ENCODE results near the gene PRUNE1. TPM values are rescaled to one million over a fixed set of nuclear protein-coding genes. Genes with fewer than 3 reads are reported as not detected.
A peak's percentile ranks its signal among the peaks of the same experiment; 100 is the strongest.

Gene PRUNE1
- polyA plus RNA-seq, 3 donors: 41.9 to 45.8 (median 43.7) TPM

GRCh38 chr1:151002051-151002450, 6.2 kb upstream of the PRUNE1 start:
- no peak for DNase-seq

- DNase-seq: no peak
Measured at GRCh38 chr1:151002611-151003010, 5.6 kb upstream of the PRUNE1 start.

GRCh38 chr1:151003180-151003579, 5.1 kb upstream of the PRUNE1 start:
- no peak for DNase-seq

GRCh38 chr1:151005729-151006319, 2.4 kb upstream of the PRUNE1 start:
- DNase-seq: no peak

- peak; percentile 87 for DNase-seq
Measured at GRCh38 chr1:151006327-151007052, 1.8 kb upstream of the PRUNE1 start, which contains the start of gene MINDY1. TSS of gene MINDY1 (minus strand) at chr1:151006902. CDS start at chr1:151002617, 4,285 bp downstream.

- no peak for DNase-seq
Measured at GRCh38 chr1:151007853-151008243, 401 bp upstream of the PRUNE1 start.

- no peak for DNase-seq
Measured at GRCh38 chr1:151009206-151009587, 948 bp downstream of the PRUNE1 start.

- no peak for DNase-seq
Measured at GRCh38 chr1:151009674-151010345, 1.6 kb downstream of the PRUNE1 start.

GRCh38 chr1:151010346-151010726, 2.1 kb downstream of the PRUNE1 start:
- DNase-seq: no peak

GRCh38 chr1:151011154-151011850, 3.1 kb downstream of the PRUNE1 start:
- DNase-seq: no peak

- DNase-seq: no peak
Measured at GRCh38 chr1:151012684-151013471, 4.6 kb downstream of the PRUNE1 start.

GRCh38 chr1:151013518-151013917, 5.3 kb downstream of the PRUNE1 start:
- DNase-seq: peak; percentile 81

GRCh38 chr1:151024540-151025146, 16.4 kb downstream of the PRUNE1 start:
- peak; percentile 62 for DNase-seq

- no peak for DNase-seq
Measured at GRCh38 chr1:151026460-151026859, 18.2 kb downstream of the PRUNE1 start.

- no peak for DNase-seq
Measured at GRCh38 chr1:151032164-151032563, 23.9 kb downstream of the PRUNE1 start.

GRCh38 chr1:151035167-151035566, 26.9 kb downstream of the PRUNE1 start:
- no peak for DNase-seq

GRCh38 chr1:151036356-151036755, 28.1 kb downstream of the PRUNE1 start, which contains the start of gene BNIPL:
TSS of gene BNIPL (plus strand) at chr1:151036586. CDS start at chr1:151036726, 140 bp downstream.
- no peak for DNase-seq

- DNase-seq: no peak
Measured at GRCh38 chr1:151037032-151037431, 28.8 kb downstream of the PRUNE1 start.

- no peak for DNase-seq
Measured at GRCh38 chr1:151039521-151039920, 31.3 kb downstream of the PRUNE1 start.

GRCh38 chr1:151043163-151043562, 34.9 kb downstream of the PRUNE1 start:
- DNase-seq: no peak

GRCh38 chr1:151047591-151047924, 39.3 kb downstream of the PRUNE1 start, which contains the start of gene C1orf56:
TSS of gene C1orf56 (plus strand) at chr1:151047751. CDS start at chr1:151047848, 97 bp downstream.
- peak; percentile 86 for DNase-seq

Data from renal pelvis (tissue), 4 donors.